Muscle of arm (tissue), 12 donors: ENCODE measurements around the gene TBC1D9. TPM values are rescaled to one million over a fixed set of nuclear protein-coding genes. Genes with fewer than 3 reads are reported as not detected.

Experiments used
- DNase-seq: peaks from one replicate; pipeline ENCODE4 v3.0.0-alpha.2; 2013
- polyA plus RNA-seq, 12 donors: library from polyadenylated mRNA; unstranded; fragments of 120-200 nt; gene quantifications; one replicate each; pipeline ENCODE4 v1.2.1, GENCODE V29; 2013; ENCODE audit not compliant: insufficient read length in 12 of 12

Gene TBC1D9
- polyA plus RNA-seq, 12 donors = 14.8 to 27.7 (median 19.3) TPM; not detected in 1

GRCh38 chr4:140725556-140725955, 30.6 kb downstream of the TBC1D9 start:
- DNase-seq = no peak

- no peak for DNase-seq
These were observed 31.4 kb downstream of the TBC1D9 start for GRCh38 chr4:140724760-140725159.

- no peak for DNase-seq
These were observed 35.5 kb downstream of the TBC1D9 start for GRCh38 chr4:140720387-140721304.

GRCh38 chr4:140719686-140720085, 36.5 kb downstream of the TBC1D9 start:
- no peak for DNase-seq

GRCh38 chr4:140719022-140719421, 37.2 kb downstream of the TBC1D9 start:
- DNase-seq = no peak

- DNase-seq = no peak
These were observed 37.8 kb downstream of the TBC1D9 start for GRCh38 chr4:140718241-140718952.

GRCh38 chr4:140717313-140717712, 38.9 kb downstream of the TBC1D9 start:
- no peak for DNase-seq

- no peak for DNase-seq
These were observed 41.1 kb downstream of the TBC1D9 start for GRCh38 chr4:140715119-140715518.

GRCh38 chr4:140711910-140712309, 44.3 kb downstream of the TBC1D9 start:
- DNase-seq = no peak

GRCh38 chr4:140710908-140711622, 45.1 kb downstream of the TBC1D9 start:
- no peak for DNase-seq

- DNase-seq = no peak
These were observed 48.9 kb downstream of the TBC1D9 start for GRCh38 chr4:140707325-140707724.

GRCh38 chr4:140706665-140707064, 49.5 kb downstream of the TBC1D9 start:
- DNase-seq = no peak

- DNase-seq = no peak
These were observed 49.9 kb downstream of the TBC1D9 start for GRCh38 chr4:140706276-140706625.

GRCh38 chr4:140705625-140706275, 50.4 kb downstream of the TBC1D9 start:
- DNase-seq = no peak

GRCh38 chr4:140704964-140705363, 51.2 kb downstream of the TBC1D9 start:
- DNase-seq = no peak

GRCh38 chr4:140704392-140704960, 51.7 kb downstream of the TBC1D9 start:
- no peak for DNase-seq

- DNase-seq = no peak
These were observed 52.7 kb downstream of the TBC1D9 start for GRCh38 chr4:140703463-140703862.

GRCh38 chr4:140702096-140702757, 54.0 kb downstream of the TBC1D9 start:
- DNase-seq = no peak

GRCh38 chr4:140701071-140701470, 55.1 kb downstream of the TBC1D9 start:
- no peak for DNase-seq

- DNase-seq = no peak
These were observed 58.2 kb downstream of the TBC1D9 start for GRCh38 chr4:140697709-140698560.
